ENCODE results near the gene TMEM131L.
A peak's percentile ranks its signal among the peaks of the same experiment; 100 is the strongest.

TMEM131L gene

GRCh38 chr4:153520801-153521329, 54.7 kb downstream of the TMEM131L start:
- Histone ChIP-seq H3K4me3 (ENCODE audit: low read depth in 1 of 2, low read length in 1 of 2) (no peak overlapping the region), H3K9me3 (no peaks in the 10 kb centered on the region), H3K27ac (peak overlapping the region; percentile 82), H3K36me3 (peaks cover 5% of the 10 kb centered on the region), H3K27me3 (no peaks in the 10 kb centered on the region), H3K4me1 (ENCODE audit: control insufficient read depth in 1 of 2, insufficient read depth in 1 of 2, low read depth in 1 of 2, low read length in 1 of 2) (peaks cover 66 to 70% of the 10 kb centered on the region in 2 experiments)
- TF ChIP-seq, protein P1, sequence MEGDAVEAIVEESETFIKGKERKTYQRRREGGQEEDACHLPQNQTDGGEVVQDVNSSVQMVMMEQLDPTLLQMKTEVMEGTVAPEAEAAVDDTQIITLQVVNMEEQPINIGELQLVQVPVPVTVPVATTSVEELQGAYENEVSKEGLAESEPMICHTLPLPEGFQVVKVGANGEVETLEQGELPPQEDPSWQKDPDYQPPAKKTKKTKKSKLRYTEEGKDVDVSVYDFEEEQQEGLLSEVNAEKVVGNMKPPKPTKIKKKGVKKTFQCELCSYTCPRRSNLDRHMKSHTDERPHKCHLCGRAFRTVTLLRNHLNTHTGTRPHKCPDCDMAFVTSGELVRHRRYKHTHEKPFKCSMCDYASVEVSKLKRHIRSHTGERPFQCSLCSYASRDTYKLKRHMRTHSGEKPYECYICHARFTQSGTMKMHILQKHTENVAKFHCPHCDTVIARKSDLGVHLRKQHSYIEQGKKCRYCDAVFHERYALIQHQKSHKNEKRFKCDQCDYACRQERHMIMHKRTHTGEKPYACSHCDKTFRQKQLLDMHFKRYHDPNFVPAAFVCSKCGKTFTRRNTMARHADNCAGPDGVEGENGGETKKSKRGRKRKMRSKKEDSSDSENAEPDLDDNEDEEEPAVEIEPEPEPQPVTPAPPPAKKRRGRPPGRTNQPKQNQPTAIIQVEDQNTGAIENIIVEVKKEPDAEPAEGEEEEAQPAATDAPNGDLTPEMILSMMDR (IDR thresholded peaks at IDR 0.05), result no peak

DNA sequence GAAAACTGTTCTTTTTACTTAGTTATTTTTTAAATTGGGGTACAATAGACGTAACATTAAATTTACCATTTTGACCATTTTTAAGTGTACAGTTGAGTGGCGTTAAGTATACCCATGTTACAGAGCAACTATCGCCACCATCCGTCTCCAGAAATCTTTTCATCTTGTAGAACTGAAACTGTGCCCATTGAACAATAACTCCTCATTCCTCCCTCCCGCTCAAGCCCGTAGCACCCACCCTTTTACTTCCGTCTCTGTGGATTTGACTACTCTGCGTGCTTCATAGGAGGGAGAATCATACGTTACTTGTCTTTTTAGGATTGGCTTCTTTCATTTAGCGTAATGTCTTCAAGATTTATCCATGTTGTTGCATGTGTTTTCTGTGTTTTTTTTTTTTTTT, 55.3 kb downstream of the TMEM131L start:
- H3K36me3 ChIP-seq, result peaks cover under 1% of the 10 kb centered on the region
- H3K4me1 ChIP-seq (ENCODE audit: control insufficient read depth in 1 of 2, insufficient read depth in 1 of 2, low read depth in 1 of 2, low read length in 1 of 2), result peaks cover 72 to 76% of the 10 kb centered on the region in 2 experiments
- H3K9me3 ChIP-seq, result no peaks in the 10 kb centered on the region
- H3K27ac ChIP-seq, result peak overlapping the region; percentile 82
- no peak overlapping the region for H3K4me3 ChIP-seq (ENCODE audit: low read depth in 1 of 2, low read length in 1 of 2)
- TF ChIP-seq, protein P1 (IDR thresholded peaks at IDR 0.05), result no peak
- no peaks in the 10 kb centered on the region for H3K27me3 ChIP-seq

GRCh38 chr4:153521999-153522801, 56.0 kb downstream of the TMEM131L start:
- Histone ChIP-seq H3K4me3 (ENCODE audit: low read depth in 1 of 2, low read length in 1 of 2) (peak overlapping the region; percentile 31 to 48), H3K27ac (peak overlapping the region; percentile 82), H3K36me3 (no peaks in the 10 kb centered on the region), H3K9me3 (no peaks in the 10 kb centered on the region), H3K4me1 (ENCODE audit: control insufficient read depth in 1 of 2, insufficient read depth in 1 of 2, low read depth in 1 of 2, low read length in 1 of 2) (peaks cover 79 to 83% of the 10 kb centered on the region in 2 experiments), H3K27me3 (no peaks in the 10 kb centered on the region)
- TF ChIP-seq, protein P1 (IDR thresholded peaks at IDR 0.05), result no peak

DNA sequence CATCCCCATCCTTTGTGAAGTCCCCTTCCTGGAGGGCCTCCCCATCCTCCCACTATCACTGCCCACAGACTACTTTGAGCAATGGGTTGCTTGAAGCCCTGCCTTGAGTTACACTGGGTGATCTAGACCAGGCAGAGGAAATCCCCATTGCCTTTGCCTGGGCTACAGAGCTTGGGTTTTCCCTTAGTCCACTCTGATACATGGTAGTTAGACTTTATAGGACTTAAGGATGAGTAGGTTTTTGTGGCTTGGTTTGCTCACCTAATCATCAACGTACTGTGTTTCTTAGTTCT, 56.6 kb downstream of the TMEM131L start:
- Histone ChIP-seq H3K36me3 (no peaks in the 10 kb centered on the region), H3K27me3 (no peaks in the 10 kb centered on the region), H3K4me3 (ENCODE audit: low read depth in 1 of 2, low read length in 1 of 2) (peak overlapping the region; percentile 31 to 48), H3K4me1 (ENCODE audit: control insufficient read depth in 1 of 2, insufficient read depth in 1 of 2, low read depth in 1 of 2, low read length in 1 of 2) (peaks cover 85 to 88% of the 10 kb centered on the region in 2 experiments), H3K9me3 (no peaks in the 10 kb centered on the region), H3K27ac (peak overlapping the region; percentile 82)
- TF ChIP-seq, protein P1 (IDR thresholded peaks at IDR 0.05), result no peak

DNA sequence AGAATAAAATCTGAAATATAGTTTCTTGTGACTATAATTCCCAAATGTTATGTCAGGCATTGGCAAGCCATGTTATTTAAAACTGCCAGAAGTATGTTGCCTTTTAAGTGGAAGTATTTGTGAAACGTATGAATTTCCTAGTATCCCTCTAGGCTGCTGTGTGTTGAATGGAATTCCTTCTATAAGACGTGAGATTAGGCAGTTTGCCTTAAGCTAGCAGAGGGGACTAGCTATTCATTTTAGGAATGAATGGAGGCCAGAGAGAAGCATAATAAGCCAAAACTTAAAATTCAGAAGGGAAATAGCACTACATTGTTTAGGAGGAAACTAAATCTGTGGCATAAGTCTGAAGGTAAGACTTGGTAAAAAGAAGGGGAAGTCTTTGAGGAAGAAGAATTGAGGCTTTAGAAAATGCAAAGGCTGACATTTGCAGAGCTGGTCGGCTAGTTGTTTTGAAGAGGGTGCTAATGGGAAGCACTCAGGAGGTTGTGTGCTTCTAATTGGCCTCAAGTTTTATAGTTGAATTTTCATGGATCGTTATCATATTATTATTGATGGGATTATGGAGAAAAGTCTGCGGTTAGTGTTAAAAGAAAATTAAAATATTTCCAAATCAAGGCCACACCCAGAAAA, 57.1 kb downstream of the TMEM131L start:
- Histone ChIP-seq H3K27me3 (no peaks in the 10 kb centered on the region), H3K9me3 (no peaks in the 10 kb centered on the region), H3K36me3 (no peaks in the 10 kb centered on the region), H3K27ac (peak overlapping the region; percentile 82), H3K4me1 (ENCODE audit: control insufficient read depth in 1 of 2, insufficient read depth in 1 of 2, low read depth in 1 of 2, low read length in 1 of 2) (peaks cover 90 to 94% of the 10 kb centered on the region in 2 experiments), H3K4me3 (ENCODE audit: low read depth in 1 of 2, low read length in 1 of 2) (peak overlapping the region in 1 of 2 experiments; percentile 31)
- TF ChIP-seq, protein P1 (IDR thresholded peaks at IDR 0.05), result no peak
